ENCODE data around the gene GRAP. TPM values are rescaled to one million over a fixed set of nuclear protein-coding genes. Genes with fewer than 3 reads are reported as not detected.

The GRAP gene
- total and polyA plus RNA-seq, 2 donors (not counting 3 experiments of a cell fraction or from before 2014, with no cell fraction given), result 32.1 to 43.6 TPM

DNA sequence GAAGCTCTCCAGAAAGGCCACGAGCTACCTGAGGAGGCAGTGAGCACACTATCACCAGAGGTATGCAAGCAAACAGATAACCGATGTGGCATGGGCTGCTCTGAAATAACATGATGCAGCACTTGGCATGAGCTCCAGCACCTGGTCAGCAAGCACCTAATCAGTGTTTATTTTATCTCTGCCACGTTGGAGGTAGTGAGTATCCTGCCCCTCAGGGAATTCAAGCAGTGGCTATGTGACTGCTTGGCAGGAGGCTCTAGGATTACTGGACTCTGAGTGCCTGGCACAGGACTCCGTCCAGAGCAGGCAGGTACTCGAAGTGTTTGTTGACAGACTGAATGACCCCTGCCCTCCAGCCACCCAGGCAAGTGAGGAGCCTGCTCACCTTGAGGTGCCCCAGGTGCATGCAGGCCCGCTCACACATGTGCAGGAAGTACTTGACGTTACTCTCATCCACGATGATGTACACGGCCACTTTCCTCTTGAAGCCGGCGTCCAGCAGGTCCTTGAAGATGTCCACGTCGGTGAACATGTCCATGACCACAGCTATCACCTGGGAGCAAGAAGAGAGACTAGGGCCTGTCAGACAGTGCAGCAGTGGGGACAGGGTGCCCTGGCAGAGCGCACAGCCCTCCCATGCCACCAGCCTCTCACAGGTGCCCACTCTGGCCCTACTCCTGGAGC lies 58.8 kb downstream of the GRAP start:
- H3K4me1 ChIP-seq (ENCODE audit: control insufficient read depth, extremely low read depth, insufficient read depth, low read length), result no peaks in the 10 kb centered on the region
- FAIRE-seq (no peak), DNase-seq (ENCODE audit: low read depth, low spot score) (no peak)
- no peaks in the 10 kb centered on the region for H3K27me3 ChIP-seq (ENCODE audit: control insufficient read depth in 2 of 2, insufficient read depth in 2 of 2, low read length in 2 of 2)
- TF ChIP-seq FOS (IDR thresholded peaks at IDR 0.05; ENCODE audit: borderline replicate concordance, insufficient read depth, low read length) (no peak), EZH2 (IDR thresholded peaks at IDR 0.05; ENCODE audit: borderline replicate concordance, low read depth, low read length, severe bottlenecking) (no peak), POLR2AphosphoS5 (IDR thresholded peaks at IDR 0.05; ENCODE audit: insufficient read depth, low read depth, low read length) (no peak), POLR2A (IDR thresholded peaks at IDR 0.05; ENCODE audit: low read depth, low read length) (no peak), MYC (IDR thresholded peaks at IDR 0.05; ENCODE audit: low read depth, low read length) (no peak), JUN (IDR thresholded peaks at IDR 0.05; ENCODE audit: borderline replicate concordance, insufficient read depth, insufficient read length, low read depth) (no peak)
- TF ChIP-seq, protein P1, sequence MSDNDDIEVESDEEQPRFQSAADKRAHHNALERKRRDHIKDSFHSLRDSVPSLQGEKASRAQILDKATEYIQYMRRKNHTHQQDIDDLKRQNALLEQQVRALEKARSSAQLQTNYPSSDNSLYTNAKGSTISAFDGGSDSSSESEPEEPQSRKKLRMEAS (IDR thresholded peaks at IDR 0.05; ENCODE audit: insufficient read depth, insufficient read length), result no peak
- no peaks in the 10 kb centered on the region for H3K9me1 ChIP-seq (replicated peaks; ENCODE audit: control insufficient read depth, extremely low read depth, insufficient read depth, low read length)
- no peak overlapping the region for H3K27ac ChIP-seq (ENCODE audit: insufficient read depth, low read depth, low read length)
- no peak overlapping the region for H2AFZ ChIP-seq (ENCODE audit: low read depth, low read length)
- BruUV-seq (replicated peaks), result no TSS peak
- H3K9ac ChIP-seq (replicated peaks; ENCODE audit: extremely low read depth, insufficient read depth, low read length), result no peak overlapping the region
- peaks cover 7% of the 10 kb centered on the region for H3K79me2 ChIP-seq (ENCODE audit: control insufficient read depth, insufficient read depth, low read length)
- no peaks in the 10 kb centered on the region for H4K20me1 ChIP-seq (replicated peaks; ENCODE audit: control insufficient read depth, extremely low read depth, insufficient read depth, low read length)
- ChIA-PET CTCF (no interaction called here), POLR2A (no interaction called here)
- intact Hi-C loops (cut with micrococcal nuclease) (no loop called here), dilution Hi-C loops (cut with MboI; ENCODE audit: extremely low pct_ligation_motif_present, low sequenced_read_pairs) (no loop called here)
- no peak overlapping the region for H3K4me2 ChIP-seq (ENCODE audit: insufficient read depth, low read length)
- no peak overlapping the region for H3K4me3 ChIP-seq (replicated peaks in 1 of 3; ENCODE audit: insufficient read depth in 1 of 3, low read depth in 1 of 3, low read length in 3 of 3)
- H3K36me3 ChIP-seq (ENCODE audit: control insufficient read depth in 2 of 2, extremely low read depth in 1 of 2, insufficient read depth in 2 of 2, low read length in 2 of 2), result peaks cover 0 to 2% of the 10 kb centered on the region in 2 experiments
- no peaks in the 10 kb centered on the region for H3K9me3 ChIP-seq (replicated peaks; ENCODE audit: control insufficient read depth, insufficient read depth, low read length)

DNA sequence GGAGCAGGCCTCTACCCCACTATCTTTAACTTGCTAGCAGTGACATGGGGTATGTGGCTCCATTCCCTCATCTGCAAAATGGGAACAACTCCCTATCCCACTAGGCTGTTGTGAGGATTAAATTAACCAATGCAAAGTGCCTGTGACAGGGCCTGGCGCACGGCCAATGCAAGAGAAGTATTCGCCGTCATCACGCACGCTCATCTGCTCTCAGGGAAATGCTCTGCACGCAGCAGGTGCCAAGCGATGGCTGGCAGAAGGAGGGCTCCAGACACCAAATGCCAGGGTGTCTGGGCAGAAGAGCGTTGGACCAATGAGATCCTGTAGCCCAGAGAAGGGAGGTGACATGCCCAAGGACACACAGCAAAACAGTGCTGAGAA lies 59.5 kb downstream of the GRAP start:
- intact Hi-C loops (cut with micrococcal nuclease), result no loop called here
- POLR2A ChIA-PET, result no interaction called here
- CTCF ChIA-PET, result no interaction called here

More for the DNA sequence above, 59.5 kb downstream of the GRAP start:
- Histone ChIP-seq H3K27me3 (ENCODE audit: control insufficient read depth in 2 of 2, insufficient read depth in 2 of 2, low read length in 2 of 2) (no peaks in the 10 kb centered on the region), H2AFZ (ENCODE audit: low read depth, low read length) (no peak overlapping the region), H3K9me3 (replicated peaks; ENCODE audit: control insufficient read depth, insufficient read depth, low read length) (no peaks in the 10 kb centered on the region), H4K20me1 (replicated peaks; ENCODE audit: control insufficient read depth, extremely low read depth, insufficient read depth, low read length) (no peaks in the 10 kb centered on the region), H3K79me2 (ENCODE audit: control insufficient read depth, insufficient read depth, low read length) (peaks cover 5% of the 10 kb centered on the region), H3K27ac (ENCODE audit: insufficient read depth, low read depth, low read length) (no peak overlapping the region), H3K36me3 (ENCODE audit: control insufficient read depth in 2 of 2, extremely low read depth in 1 of 2, insufficient read depth in 2 of 2, low read length in 2 of 2) (peaks cover 0 to 2% of the 10 kb centered on the region in 2 experiments), H3K9me1 (replicated peaks; ENCODE audit: control insufficient read depth, extremely low read depth, insufficient read depth, low read length) (no peaks in the 10 kb centered on the region), H3K4me1 (ENCODE audit: control insufficient read depth, extremely low read depth, insufficient read depth, low read length) (peaks cover 1% of the 10 kb centered on the region), H3K9ac (replicated peaks; ENCODE audit: extremely low read depth, insufficient read depth, low read length) (no peak overlapping the region), H3K4me2 (ENCODE audit: insufficient read depth, low read length) (no peak overlapping the region), H3K4me3 (replicated peaks in 1 of 3; ENCODE audit: insufficient read depth in 1 of 3, low read depth in 1 of 3, low read length in 3 of 3) (no peak overlapping the region)
- no TSS peak for BruUV-seq (replicated peaks)
- dilution Hi-C loops (cut with MboI; ENCODE audit: extremely low pct_ligation_motif_present, low sequenced_read_pairs), result no loop called here
- no peak for FAIRE-seq
- TF ChIP-seq POLR2AphosphoS5 (IDR thresholded peaks at IDR 0.05; ENCODE audit: insufficient read depth, low read depth, low read length) (no peak), EZH2 (IDR thresholded peaks at IDR 0.05; ENCODE audit: borderline replicate concordance, low read depth, low read length, severe bottlenecking) (no peak), MYC (IDR thresholded peaks at IDR 0.05; ENCODE audit: low read depth, low read length) (no peak), JUN (IDR thresholded peaks at IDR 0.05; ENCODE audit: borderline replicate concordance, insufficient read depth, insufficient read length, low read depth) (no peak), FOS (IDR thresholded peaks at IDR 0.05; ENCODE audit: borderline replicate concordance, insufficient read depth, low read length) (no peak), POLR2A (IDR thresholded peaks at IDR 0.05; ENCODE audit: low read depth, low read length) (no peak), GATA2 (IDR thresholded peaks at IDR 0.05; ENCODE audit: insufficient read depth, insufficient read length, low read depth, low read length) (no peak)
- TF ChIP-seq, protein P1 (IDR thresholded peaks at IDR 0.05; ENCODE audit: insufficient read depth, insufficient read length), result no peak
- TF ChIP-seq, protein P2, sequence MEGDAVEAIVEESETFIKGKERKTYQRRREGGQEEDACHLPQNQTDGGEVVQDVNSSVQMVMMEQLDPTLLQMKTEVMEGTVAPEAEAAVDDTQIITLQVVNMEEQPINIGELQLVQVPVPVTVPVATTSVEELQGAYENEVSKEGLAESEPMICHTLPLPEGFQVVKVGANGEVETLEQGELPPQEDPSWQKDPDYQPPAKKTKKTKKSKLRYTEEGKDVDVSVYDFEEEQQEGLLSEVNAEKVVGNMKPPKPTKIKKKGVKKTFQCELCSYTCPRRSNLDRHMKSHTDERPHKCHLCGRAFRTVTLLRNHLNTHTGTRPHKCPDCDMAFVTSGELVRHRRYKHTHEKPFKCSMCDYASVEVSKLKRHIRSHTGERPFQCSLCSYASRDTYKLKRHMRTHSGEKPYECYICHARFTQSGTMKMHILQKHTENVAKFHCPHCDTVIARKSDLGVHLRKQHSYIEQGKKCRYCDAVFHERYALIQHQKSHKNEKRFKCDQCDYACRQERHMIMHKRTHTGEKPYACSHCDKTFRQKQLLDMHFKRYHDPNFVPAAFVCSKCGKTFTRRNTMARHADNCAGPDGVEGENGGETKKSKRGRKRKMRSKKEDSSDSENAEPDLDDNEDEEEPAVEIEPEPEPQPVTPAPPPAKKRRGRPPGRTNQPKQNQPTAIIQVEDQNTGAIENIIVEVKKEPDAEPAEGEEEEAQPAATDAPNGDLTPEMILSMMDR (IDR thresholded peaks at IDR 0.05; ENCODE audit: extremely low read depth in 1 of 2, insufficient read depth in 1 of 2, low read depth in 1 of 2, low read length in 2 of 2), result no peak
- no peak for DNase-seq (ENCODE audit: low read depth, low spot score)
